ENCODE results near the gene TSPAN9. TPM values are rescaled to one million over a fixed set of nuclear protein-coding genes. Genes with fewer than 3 reads are reported as not detected.

TSPAN9 gene
- total RNA-seq, 1 donor from 2014 or later: 0.48 TPM

GRCh38 chr12:3139760-3140159, 62.6 kb downstream of the TSPAN9 start:
- no peaks in the 10 kb centered on the region for H3K36me3 Mint-ChIP-seq (ENCODE audit: low read depth)
- no peak for DNase-seq (ENCODE audit: low spot score)
- intact Hi-C loops (cut with micrococcal nuclease): no loop called here
- no peak overlapping the region for H3K4me3 Mint-ChIP-seq (ENCODE audit: low read depth)
- H3K27me3 Mint-ChIP-seq (ENCODE audit: low read depth): peaks cover 6% of the 10 kb centered on the region
- no peak overlapping the region for H3K27ac Mint-ChIP-seq
- no peaks in the 10 kb centered on the region for H3K4me1 Mint-ChIP-seq (ENCODE audit: low read depth)
- no peaks in the 10 kb centered on the region for H3K9me3 Mint-ChIP-seq

- no peaks in the 10 kb centered on the region for H3K36me3 Mint-ChIP-seq (ENCODE audit: low read depth)
- no peak overlapping the region for H3K27ac Mint-ChIP-seq
- H3K27me3 Mint-ChIP-seq (ENCODE audit: low read depth): peaks cover 5% of the 10 kb centered on the region
- intact Hi-C loops (cut with micrococcal nuclease): no loop called here
- DNase-seq (ENCODE audit: low spot score): no peak
- no peak overlapping the region for H3K4me3 Mint-ChIP-seq (ENCODE audit: low read depth)
- no peaks in the 10 kb centered on the region for H3K4me1 Mint-ChIP-seq (ENCODE audit: low read depth)
- H3K9me3 Mint-ChIP-seq: no peaks in the 10 kb centered on the region
These were observed 63.1 kb downstream of the TSPAN9 start for GRCh38 chr12:3140284-3140683.

DNA sequence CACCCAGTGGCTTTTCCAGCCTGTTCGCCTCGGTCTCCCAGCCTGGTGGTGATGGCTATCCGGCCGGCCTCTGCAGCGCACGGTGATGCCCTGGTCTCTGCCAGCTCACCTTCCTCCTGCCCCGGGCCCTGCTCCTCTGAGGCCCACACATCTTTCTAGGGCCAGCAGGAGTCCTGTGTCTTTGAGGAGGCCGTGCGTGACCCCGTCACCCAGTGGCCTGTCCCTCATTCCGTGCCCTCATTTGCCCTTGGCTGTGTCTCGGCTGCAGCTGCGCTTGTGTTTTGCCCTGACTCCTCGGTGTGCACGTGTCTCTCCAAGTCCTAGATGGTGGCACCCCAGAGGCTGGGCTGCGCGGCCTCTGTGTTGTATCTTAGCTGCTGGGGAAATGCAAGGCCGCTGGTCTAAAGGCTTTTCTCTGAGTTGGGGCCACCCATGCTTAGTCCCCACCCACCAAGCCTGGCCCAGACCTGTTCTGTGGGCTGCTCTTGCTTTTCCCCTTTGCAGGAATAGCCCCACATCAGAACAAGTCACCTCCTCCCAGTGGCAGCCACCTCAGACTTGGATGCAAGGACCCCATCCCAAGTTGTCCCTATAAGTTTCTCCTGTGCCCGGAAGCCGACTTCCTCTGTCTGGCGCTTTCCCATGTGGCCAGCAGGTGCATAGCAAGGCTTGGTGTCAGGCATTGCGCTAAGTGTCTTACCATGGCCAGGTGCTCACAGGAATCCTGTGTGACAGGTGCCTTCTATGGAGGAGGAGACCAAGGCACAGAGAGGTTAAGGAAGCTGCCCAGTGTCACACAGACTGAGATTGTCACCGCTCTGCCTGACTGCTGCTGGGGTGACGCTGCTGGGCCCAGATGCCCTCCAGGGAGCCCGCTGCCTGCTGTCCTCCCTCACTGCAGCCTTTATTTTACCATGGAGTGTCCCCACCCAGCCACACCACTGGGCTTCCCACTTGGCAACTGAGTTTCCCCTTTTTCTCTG, 64.5 kb downstream of the TSPAN9 start:
- intact Hi-C loops (cut with micrococcal nuclease): no loop called here
- DNase-seq (ENCODE audit: low spot score): no peak
- peaks cover 4% of the 10 kb centered on the region for H3K27me3 Mint-ChIP-seq (ENCODE audit: low read depth)
- no peaks in the 10 kb centered on the region for H3K9me3 Mint-ChIP-seq
- no peaks in the 10 kb centered on the region for H3K36me3 Mint-ChIP-seq (ENCODE audit: low read depth)
- no peak overlapping the region for H3K4me3 Mint-ChIP-seq (ENCODE audit: low read depth)
- H3K4me1 Mint-ChIP-seq (ENCODE audit: low read depth): no peaks in the 10 kb centered on the region
- H3K27ac Mint-ChIP-seq: no peak overlapping the region

DNA sequence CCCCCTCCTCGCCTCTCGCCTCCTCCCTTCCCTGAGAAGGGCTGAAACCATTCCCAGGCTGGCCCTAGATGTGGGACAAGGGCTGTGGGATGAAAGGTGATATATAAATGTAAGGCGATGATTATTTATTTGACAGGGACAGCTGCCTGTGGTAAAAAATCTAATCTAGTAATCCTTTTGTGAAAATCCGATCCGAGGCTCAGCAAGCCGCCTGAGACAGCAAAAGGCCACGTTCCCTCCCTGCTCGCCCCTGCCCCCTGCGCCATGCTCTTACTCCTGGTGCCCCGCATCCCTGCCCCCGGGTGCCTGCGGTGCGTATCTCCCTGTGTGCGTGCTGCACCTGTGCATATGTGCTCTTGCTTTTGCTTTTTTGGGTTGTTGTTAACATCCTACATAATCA, 65.2 kb downstream of the TSPAN9 start:
- no peaks in the 10 kb centered on the region for H3K9me3 Mint-ChIP-seq
- no peak overlapping the region for H3K27ac Mint-ChIP-seq
- no peaks in the 10 kb centered on the region for H3K36me3 Mint-ChIP-seq (ENCODE audit: low read depth)
- intact Hi-C loops (cut with micrococcal nuclease): no loop called here
- no peak for DNase-seq (ENCODE audit: low spot score)
- H3K4me3 Mint-ChIP-seq (ENCODE audit: low read depth): no peak overlapping the region
- H3K4me1 Mint-ChIP-seq (ENCODE audit: low read depth): no peaks in the 10 kb centered on the region
- H3K27me3 Mint-ChIP-seq (ENCODE audit: low read depth): peaks cover 4% of the 10 kb centered on the region

DNA sequence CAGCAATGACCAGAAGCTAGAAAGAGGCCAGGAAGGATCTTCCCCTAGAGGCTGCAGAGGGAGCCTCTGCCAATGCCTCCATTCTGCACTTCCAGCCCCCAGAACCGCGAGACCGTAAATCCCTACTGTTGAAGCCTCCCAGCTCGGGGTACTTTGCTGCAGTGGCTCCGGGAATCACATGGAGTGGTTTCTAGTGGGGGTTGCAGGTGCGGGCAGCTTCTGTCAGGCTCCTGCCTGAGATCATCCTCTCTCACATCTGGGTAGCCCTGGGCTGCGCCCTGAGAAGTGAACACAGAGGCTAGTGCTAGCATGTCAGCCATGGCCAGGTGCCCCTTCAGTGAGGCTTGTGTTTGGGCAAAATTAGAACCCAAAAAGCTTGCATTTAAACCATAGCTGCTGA, 67.3 kb downstream of the TSPAN9 start:
- Mint-ChIP-seq H3K4me3 (ENCODE audit: low read depth) (no peak overlapping the region), H3K9me3 (no peaks in the 10 kb centered on the region), H3K4me1 (ENCODE audit: low read depth) (no peaks in the 10 kb centered on the region), H3K27ac (no peak overlapping the region), H3K36me3 (ENCODE audit: low read depth) (no peaks in the 10 kb centered on the region), H3K27me3 (ENCODE audit: low read depth) (peaks cover 4% of the 10 kb centered on the region)
- intact Hi-C loops (cut with micrococcal nuclease): no loop called here
- no peak for DNase-seq (ENCODE audit: low spot score)

GRCh38 chr12:3145033-3145432, 67.9 kb downstream of the TSPAN9 start:
- H3K36me3 Mint-ChIP-seq (ENCODE audit: low read depth): no peaks in the 10 kb centered on the region
- DNase-seq (ENCODE audit: low spot score): no peak
- no peak overlapping the region for H3K27ac Mint-ChIP-seq
- peaks cover 4% of the 10 kb centered on the region for H3K27me3 Mint-ChIP-seq (ENCODE audit: low read depth)
- no peaks in the 10 kb centered on the region for H3K9me3 Mint-ChIP-seq
- H3K4me3 Mint-ChIP-seq (ENCODE audit: low read depth): no peak overlapping the region
- intact Hi-C loops (cut with micrococcal nuclease): no loop called here
- no peaks in the 10 kb centered on the region for H3K4me1 Mint-ChIP-seq (ENCODE audit: low read depth)

DNA sequence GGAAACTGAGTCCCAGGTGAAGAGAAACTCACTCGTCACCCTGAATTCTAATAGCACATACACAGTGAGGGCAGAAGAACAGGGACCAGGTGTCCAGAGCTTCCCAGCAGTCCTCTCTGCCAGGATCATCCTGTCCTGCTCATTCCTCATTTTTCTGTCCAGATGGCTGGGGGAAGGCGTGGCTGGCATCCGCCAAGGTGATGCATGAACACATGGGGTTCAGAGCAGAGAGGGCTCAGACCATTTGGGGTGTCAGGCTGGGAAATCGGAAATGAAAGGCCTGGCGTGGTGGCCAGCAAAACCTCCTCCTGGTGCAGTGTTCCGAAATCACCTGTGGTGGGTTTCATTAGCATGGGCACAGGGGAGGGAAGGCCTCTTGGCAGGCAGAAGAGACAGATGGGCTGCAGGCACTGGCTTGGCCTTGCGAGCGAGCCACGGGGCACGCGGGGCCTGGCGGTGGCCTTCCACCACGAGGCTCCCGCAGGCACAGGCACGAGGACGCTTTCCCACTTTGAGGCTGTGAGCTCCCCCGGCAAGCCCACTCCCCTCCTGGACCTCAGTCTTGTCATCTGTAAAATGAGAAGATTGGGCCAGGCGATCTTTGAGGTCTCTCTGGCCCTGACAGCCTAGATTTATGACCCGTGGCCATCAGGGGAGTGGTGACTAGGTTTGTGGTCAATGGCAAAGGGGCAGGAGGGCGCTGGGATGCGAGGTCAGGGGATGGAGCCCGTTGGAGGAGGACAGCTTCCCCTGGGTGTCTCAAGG, 68.5 kb downstream of the TSPAN9 start:
- Mint-ChIP-seq H3K27me3 (ENCODE audit: low read depth) (peaks cover 3% of the 10 kb centered on the region), H3K36me3 (ENCODE audit: low read depth) (no peaks in the 10 kb centered on the region), H3K27ac (no peak overlapping the region), H3K9me3 (no peaks in the 10 kb centered on the region), H3K4me1 (ENCODE audit: low read depth) (no peaks in the 10 kb centered on the region), H3K4me3 (ENCODE audit: low read depth) (no peak overlapping the region)
- DNase-seq (ENCODE audit: low spot score): no peak
- intact Hi-C loops (cut with micrococcal nuclease): no loop called here

GRCh38 chr12:3147260-3147659, 70.1 kb downstream of the TSPAN9 start:
- intact Hi-C loops (cut with micrococcal nuclease): no loop called here
- H3K27me3 Mint-ChIP-seq (ENCODE audit: low read depth): peaks cover 7% of the 10 kb centered on the region
- no peak overlapping the region for H3K27ac Mint-ChIP-seq
- no peak overlapping the region for H3K4me3 Mint-ChIP-seq (ENCODE audit: low read depth)
- H3K9me3 Mint-ChIP-seq: no peaks in the 10 kb centered on the region
- H3K36me3 Mint-ChIP-seq (ENCODE audit: low read depth): no peaks in the 10 kb centered on the region
- H3K4me1 Mint-ChIP-seq (ENCODE audit: low read depth): no peaks in the 10 kb centered on the region
- no peak for DNase-seq (ENCODE audit: low spot score)

DNA sequence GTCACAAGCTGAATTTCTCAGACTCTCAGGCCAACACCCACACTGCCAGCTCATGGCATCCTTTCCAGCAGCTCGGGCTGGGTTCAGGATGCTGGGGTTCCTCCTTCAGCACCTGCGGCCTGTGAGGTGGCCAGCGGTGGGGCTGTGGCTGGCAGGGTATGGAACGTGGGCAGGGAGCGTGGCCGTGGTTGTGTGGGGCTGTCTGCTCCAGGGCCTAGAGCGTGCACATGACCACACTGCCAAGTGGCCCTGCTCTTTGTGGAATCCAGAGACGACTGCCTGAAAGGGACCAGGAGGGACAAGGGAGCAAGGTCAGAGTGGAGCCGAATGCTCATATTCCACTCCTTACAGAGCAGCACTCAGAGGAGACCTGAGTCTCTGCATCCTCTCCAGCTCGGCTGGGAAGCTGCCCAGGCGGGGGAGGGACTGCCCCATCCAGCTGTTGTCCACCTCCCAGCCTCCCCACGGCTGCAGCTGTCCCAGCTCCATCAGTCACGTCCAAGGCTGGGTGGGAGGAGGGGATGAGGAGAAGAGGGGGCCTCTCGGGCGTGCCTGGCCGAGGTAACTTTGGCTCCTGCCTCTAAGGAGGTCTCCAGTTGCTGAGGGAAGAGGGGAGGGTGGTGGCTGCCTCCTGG, 71.3 kb downstream of the TSPAN9 start:
- peaks cover 7% of the 10 kb centered on the region for H3K27me3 Mint-ChIP-seq (ENCODE audit: low read depth)
- H3K4me1 Mint-ChIP-seq (ENCODE audit: low read depth): no peaks in the 10 kb centered on the region
- no peaks in the 10 kb centered on the region for H3K9me3 Mint-ChIP-seq
- DNase-seq (ENCODE audit: low spot score): no peak
- no peaks in the 10 kb centered on the region for H3K36me3 Mint-ChIP-seq (ENCODE audit: low read depth)
- intact Hi-C loops (cut with micrococcal nuclease): no loop called here
- no peak overlapping the region for H3K27ac Mint-ChIP-seq
- H3K4me3 Mint-ChIP-seq (ENCODE audit: low read depth): no peak overlapping the region

- Mint-ChIP-seq H3K27me3 (ENCODE audit: low read depth) (peaks cover 14% of the 10 kb centered on the region), H3K36me3 (ENCODE audit: low read depth) (no peaks in the 10 kb centered on the region), H3K4me1 (ENCODE audit: low read depth) (no peaks in the 10 kb centered on the region), H3K27ac (no peak overlapping the region), H3K4me3 (ENCODE audit: low read depth) (no peak overlapping the region), H3K9me3 (no peaks in the 10 kb centered on the region)
- intact Hi-C loops (cut with micrococcal nuclease): no loop called here
- no peak for DNase-seq (ENCODE audit: low spot score)
These were observed 72.5 kb downstream of the TSPAN9 start for GRCh38 chr12:3149515-3150307.

- H3K27me3 Mint-ChIP-seq (ENCODE audit: low read depth): peaks cover 16% of the 10 kb centered on the region
- intact Hi-C loops (cut with micrococcal nuclease): no loop called here
- no peak for DNase-seq (ENCODE audit: low spot score)
- no peaks in the 10 kb centered on the region for H3K4me1 Mint-ChIP-seq (ENCODE audit: low read depth)
- no peak overlapping the region for H3K4me3 Mint-ChIP-seq (ENCODE audit: low read depth)
- H3K27ac Mint-ChIP-seq: no peak overlapping the region
- H3K9me3 Mint-ChIP-seq: no peaks in the 10 kb centered on the region
- H3K36me3 Mint-ChIP-seq (ENCODE audit: low read depth): no peaks in the 10 kb centered on the region
These were observed 73.1 kb downstream of the TSPAN9 start for GRCh38 chr12:3150308-3150670.
